GM19372 (cell line): ENCODE results near the gene GRM1.
"Not testable (repeated sequence)": the region's sequence is repeated elsewhere in the genome, so short reads cannot be mapped to it uniquely, and the experiment has no call there.

ENCODE experiments used
- ATAC-seq: cut with Tn5 transposase; IDR thresholded peaks from one replicate; pipeline ENCODE4 v1.9.1; 2021; ENCODE audit warnings: mild to moderate bottlenecking, low read depth, moderate library complexity; ENCODE audit not compliant: unreplicated experiment

Gene GRM1

GRCh38 chr6:146267447-146267846 lies 238.6 kb downstream of the GRM1 start:
- no peak for ATAC-seq

GRCh38 chr6:146267946-146268345 lies 239.1 kb downstream of the GRM1 start:
- ATAC-seq: no peak

DNA sequence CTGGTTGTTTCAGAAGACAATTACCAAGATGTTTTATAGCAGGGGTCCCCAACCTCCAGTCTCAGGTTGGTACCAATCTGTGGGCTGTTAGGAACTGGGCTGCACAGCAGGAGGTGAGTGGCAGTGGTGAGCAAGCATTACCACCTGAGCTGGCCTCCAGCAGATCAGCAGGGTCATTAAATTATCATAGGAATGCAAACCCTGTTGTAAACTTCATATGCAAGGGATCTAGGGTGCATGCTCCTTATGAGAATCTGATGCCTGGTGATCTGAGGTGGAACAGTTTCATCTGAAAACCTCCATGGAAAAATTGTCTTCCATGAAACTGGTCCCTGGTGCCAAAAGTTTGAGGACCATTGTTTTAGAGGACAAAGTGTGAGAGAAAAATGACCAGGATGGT lies 240.6 kb downstream of the GRM1 start:
- no peak for ATAC-seq

- ATAC-seq: not testable (repeated sequence)
Observed at GRCh38 chr6:146271163-146271562, 242.3 kb downstream of the GRM1 start.

GRCh38 chr6:146273490-146273889 lies 244.6 kb downstream of the GRM1 start:
- no peak for ATAC-seq

DNA sequence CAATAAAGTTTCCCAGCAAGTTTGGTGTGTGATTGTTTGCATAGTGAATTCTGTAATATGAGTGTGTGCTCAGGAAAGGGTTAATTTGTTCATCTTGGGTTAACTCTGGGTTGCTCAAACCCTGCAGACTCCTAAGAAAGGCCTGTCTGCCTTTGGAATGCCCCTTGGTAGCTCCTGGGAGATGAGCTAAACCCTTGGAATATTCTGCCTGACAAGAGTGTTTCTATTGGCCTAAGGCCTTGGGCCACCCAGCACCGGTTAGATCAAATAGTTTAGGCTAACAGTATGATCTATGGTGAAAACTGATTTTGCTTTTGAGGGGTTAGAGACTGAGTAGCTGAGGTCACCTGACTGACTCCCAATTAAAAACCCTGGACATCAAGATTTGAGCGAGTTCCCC lies 248.3 kb downstream of the GRM1 start:
- no peak for ATAC-seq

DNA sequence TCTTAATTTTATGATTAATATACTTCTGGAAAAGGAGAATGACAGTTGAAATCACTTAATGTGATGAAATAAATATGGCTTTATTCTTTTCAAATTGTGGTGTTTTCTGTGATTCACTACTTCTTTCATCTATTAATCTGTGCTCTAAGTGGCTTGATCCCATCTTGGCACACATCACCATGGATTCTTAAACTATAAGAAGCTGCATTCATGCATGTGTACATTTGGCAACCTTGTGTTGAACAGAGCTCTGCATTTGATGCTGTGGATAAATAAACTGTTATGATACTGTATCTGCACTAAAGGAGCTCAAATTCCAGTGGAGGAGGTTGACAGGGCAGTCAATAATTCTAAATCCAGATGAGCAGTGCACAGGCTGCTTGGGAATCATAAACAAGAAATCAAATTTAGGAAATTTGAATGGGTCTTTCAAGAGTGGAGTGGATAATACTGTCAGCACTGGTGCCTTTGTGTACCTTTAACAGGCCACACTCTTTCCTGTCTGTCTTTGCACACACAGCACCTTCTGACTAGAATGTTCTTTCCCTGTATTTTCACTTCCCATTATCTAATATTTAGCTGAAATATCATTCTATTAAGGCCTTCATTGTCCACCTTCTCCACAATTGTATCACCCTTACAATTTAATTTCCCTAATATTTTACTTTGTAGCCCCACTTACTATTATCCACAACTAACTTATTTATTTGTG lies 252.9 kb downstream of the GRM1 start:
- ATAC-seq: no peak

GRCh38 chr6:146282837-146283236 lies 254.0 kb downstream of the GRM1 start:
- no peak for ATAC-seq

- ATAC-seq: no peak
Observed at GRCh38 chr6:146284311-146284710, 255.4 kb downstream of the GRM1 start.

DNA sequence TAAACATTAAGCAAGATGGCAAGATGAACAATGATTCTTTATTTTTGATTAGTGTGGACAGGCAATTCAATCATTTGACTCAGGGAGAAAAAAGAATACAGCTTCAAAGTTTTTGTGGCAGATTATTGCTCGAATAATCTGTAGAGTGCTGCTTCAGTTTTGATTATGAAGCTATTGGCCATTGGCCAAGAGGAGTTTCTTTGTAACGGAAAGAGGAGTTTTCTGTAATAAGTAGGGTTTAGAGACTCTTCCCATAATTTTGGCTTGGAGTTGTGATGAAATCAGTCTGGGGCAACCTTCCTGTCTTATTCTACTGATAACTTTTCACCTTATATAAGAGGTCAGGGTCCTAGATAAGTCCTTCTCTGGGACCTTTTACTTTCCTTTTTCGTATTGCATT lies 258.1 kb downstream of the GRM1 start:
- no peak for ATAC-seq

- ATAC-seq: no peak
Observed at GRCh38 chr6:146287691-146288369, 259.0 kb downstream of the GRM1 start.

DNA sequence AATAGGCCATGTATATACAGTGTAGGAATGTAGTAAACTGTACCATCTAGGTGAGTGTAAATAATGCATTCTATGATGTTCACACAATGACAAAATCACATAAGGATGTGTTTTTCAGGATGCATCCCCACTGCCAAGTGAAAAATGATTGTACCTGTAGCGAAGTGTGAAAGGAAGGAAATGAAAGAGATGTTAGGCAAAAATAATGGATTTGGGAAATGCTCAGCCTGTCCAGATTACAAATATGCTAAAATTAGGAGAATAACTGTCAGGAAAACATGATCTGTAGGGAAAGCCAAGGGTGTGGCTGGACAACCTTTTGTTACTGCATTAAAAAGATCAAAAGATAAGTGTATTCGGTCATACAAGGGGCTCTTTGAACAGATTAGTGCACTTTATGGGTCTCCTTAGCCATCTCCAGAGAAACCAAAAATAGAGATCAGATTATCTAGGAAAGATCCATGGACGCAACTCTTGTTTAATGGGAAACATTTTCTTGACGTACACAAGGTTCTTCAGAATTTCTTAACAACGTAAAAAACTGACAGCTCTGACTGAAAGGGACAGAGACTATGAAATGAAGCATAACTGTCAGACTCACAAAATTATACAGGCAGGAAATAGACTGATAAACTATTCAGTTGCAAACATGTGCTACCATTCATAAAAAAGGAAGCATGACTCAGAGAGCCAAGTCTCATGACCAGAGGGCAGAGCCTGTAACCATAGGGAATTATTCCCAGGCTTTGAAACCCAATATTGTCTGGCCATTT lies 261.1 kb downstream of the GRM1 start:
- no peak for ATAC-seq

GRCh38 chr6:146290589-146290901 lies 261.7 kb downstream of the GRM1 start:
- no peak for ATAC-seq

GRCh38 chr6:146292506-146292905 lies 263.6 kb downstream of the GRM1 start:
- no peak for ATAC-seq

- ATAC-seq: no peak
Observed at GRCh38 chr6:146295695-146296094, 266.8 kb downstream of the GRM1 start.

DNA sequence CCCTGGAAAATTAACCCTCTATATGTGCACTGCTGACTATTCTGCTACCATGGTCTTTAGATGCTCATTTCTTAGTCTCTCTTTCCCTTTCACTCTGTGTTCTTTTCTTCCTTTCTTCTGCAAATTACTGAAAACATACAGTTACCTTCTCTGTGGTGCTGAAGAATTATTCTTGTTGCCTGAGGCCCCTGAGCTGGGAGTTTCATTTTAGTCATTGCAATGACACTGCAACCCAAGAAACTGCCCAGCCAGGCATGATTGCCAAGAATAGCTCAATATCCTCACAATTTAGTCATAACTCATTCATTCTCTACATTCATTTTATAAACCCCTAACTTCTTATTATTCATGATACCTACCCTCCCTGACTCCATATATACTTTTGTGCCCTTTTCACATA lies 269.0 kb downstream of the GRM1 start:
- no peak for ATAC-seq

GRCh38 chr6:146300521-146300920 lies 271.7 kb downstream of the GRM1 start:
- ATAC-seq: no peak

GRCh38 chr6:146301764-146302163 lies 272.9 kb downstream of the GRM1 start:
- ATAC-seq: no peak

DNA sequence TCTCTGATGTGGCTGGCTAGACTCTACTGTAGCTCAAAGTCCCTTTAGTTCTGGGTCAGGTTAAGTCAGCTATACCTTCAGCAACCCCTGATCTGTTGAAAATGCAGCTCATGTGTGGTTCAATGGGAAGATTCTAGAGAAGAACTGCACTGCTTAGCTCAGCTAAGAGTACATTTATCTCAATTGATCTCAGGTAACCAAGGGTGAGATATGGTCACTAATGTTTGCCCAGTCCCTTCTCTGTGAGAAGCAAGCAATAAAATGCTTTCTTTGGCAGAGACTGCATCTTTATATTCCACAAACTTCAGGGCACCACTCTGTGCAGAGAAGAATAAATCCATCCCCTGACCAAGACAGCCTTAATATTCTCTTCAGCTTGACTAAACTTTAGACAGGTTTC lies 274.1 kb downstream of the GRM1 start:
- no peak for ATAC-seq

- ATAC-seq: no peak
Observed at GRCh38 chr6:146304181-146304580, 275.3 kb downstream of the GRM1 start.

DNA sequence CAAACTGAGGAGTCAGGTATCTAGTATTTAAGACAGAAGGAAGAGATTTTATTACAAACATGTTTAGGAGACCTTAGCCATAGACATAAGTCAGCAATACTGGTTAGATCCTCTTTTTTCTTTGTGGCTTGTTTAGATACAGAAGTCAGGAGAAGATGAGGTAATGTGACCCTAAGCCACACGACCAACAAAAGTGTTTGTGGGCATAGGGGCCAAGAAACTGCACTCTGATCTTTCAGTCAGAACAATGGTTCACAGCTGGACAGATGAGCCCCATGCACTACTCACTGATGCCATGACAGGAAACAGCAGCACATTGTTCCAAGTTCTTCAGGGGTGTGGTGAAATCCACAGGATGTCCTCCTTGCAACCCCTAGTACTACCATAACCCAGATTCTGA lies 276.2 kb downstream of the GRM1 start:
- ATAC-seq: no peak

- ATAC-seq: no peak
Observed at GRCh38 chr6:146305951-146306350, 277.1 kb downstream of the GRM1 start.
